ENCODE measurements around the gene COLEC12. TPM values are rescaled to one million over a fixed set of nuclear protein-coding genes. Genes with fewer than 3 reads are reported as not detected.

COLEC12 gene
- total and polyA plus RNA-seq, 2 donors (not counting 3 experiments of a cell fraction or from before 2014, with no cell fraction given), result 8.0 to 17.1 TPM

GRCh38 chr18:419541-420175 lies 80.8 kb downstream of the COLEC12 start:
- Histone ChIP-seq H2AFZ (ENCODE audit: low read depth, low read length) (no peak overlapping the region), H3K9me3 (replicated peaks; ENCODE audit: control insufficient read depth, insufficient read depth, low read length) (no peaks in the 10 kb centered on the region), H3K4me2 (ENCODE audit: insufficient read depth, low read length) (no peak overlapping the region), H3K9me1 (replicated peaks; ENCODE audit: control insufficient read depth, extremely low read depth, insufficient read depth, low read length) (no peaks in the 10 kb centered on the region), H3K9ac (replicated peaks; ENCODE audit: extremely low read depth, insufficient read depth, low read length) (no peak overlapping the region), H3K36me3 (ENCODE audit: control insufficient read depth in 2 of 2, extremely low read depth in 1 of 2, insufficient read depth in 2 of 2, low read length in 2 of 2) (no peaks in the 10 kb centered on the region), H3K27ac (ENCODE audit: insufficient read depth, low read depth, low read length) (no peak overlapping the region), H3K4me1 (ENCODE audit: control insufficient read depth, extremely low read depth, insufficient read depth, low read length) (peaks cover 36% of the 10 kb centered on the region), H4K20me1 (replicated peaks; ENCODE audit: control insufficient read depth, extremely low read depth, insufficient read depth, low read length) (no peaks in the 10 kb centered on the region), H3K79me2 (ENCODE audit: control insufficient read depth, insufficient read depth, low read length) (no peaks in the 10 kb centered on the region), H3K27me3 (ENCODE audit: control insufficient read depth in 2 of 2, insufficient read depth in 2 of 2, low read length in 2 of 2) (no peaks in the 10 kb centered on the region), H3K4me3 (replicated peaks in 1 of 3; ENCODE audit: insufficient read depth in 1 of 3, low read depth in 1 of 3, low read length in 3 of 3) (no peak overlapping the region)
- ChIA-PET POLR2A (no interaction called here), CTCF (no interaction called here)
- BruUV-seq (replicated peaks), result no TSS peak
- intact Hi-C loops (cut with micrococcal nuclease), result loop anchor here (5.0 to 10.0 kb wide), 2 partner anchors 97 to 415 kb away; no protein-coding TSS in a partner anchor
- dilution Hi-C loops (cut with MboI; ENCODE audit: extremely low pct_ligation_motif_present, low sequenced_read_pairs), result no loop called here
- no peak for TF ChIP-seq POLR2AphosphoS5 (IDR thresholded peaks at IDR 0.05; ENCODE audit: insufficient read depth, low read depth, low read length)
- no peak for TF ChIP-seq JUN (IDR thresholded peaks at IDR 0.05; ENCODE audit: borderline replicate concordance, insufficient read depth, insufficient read length, low read depth)
- TF ChIP-seq GATA2 (IDR thresholded peaks at IDR 0.05; ENCODE audit: insufficient read depth, insufficient read length, low read depth, low read length), result no peak
- TF ChIP-seq MYC (IDR thresholded peaks at IDR 0.05; ENCODE audit: low read depth, low read length), result no peak
- no peak for TF ChIP-seq EZH2 (IDR thresholded peaks at IDR 0.05; ENCODE audit: borderline replicate concordance, low read depth, low read length, severe bottlenecking)
- no peak for TF ChIP-seq MAX (IDR thresholded peaks at IDR 0.05; ENCODE audit: insufficient read depth, insufficient read length)
- no peak for TF ChIP-seq FOS (IDR thresholded peaks at IDR 0.05; ENCODE audit: borderline replicate concordance, insufficient read depth, low read length)
- no peak for TF ChIP-seq CTCF (IDR thresholded peaks at IDR 0.05; ENCODE audit: extremely low read depth in 1 of 2, insufficient read depth in 1 of 2, low read depth in 1 of 2, low read length in 2 of 2)
- no peak for TF ChIP-seq POLR2A (IDR thresholded peaks at IDR 0.05; ENCODE audit: low read depth, low read length)
- FAIRE-seq (no peak), DNase-seq (ENCODE audit: low read depth, low spot score) (no peak)
